Activated gamma-delta T cell treated with Interleukin-2 at 50 U/mL for 16 hours (primary cell): ENCODE results near the gene P4HTM.

Experiments
- DNase-seq: peaks from one replicate; pipeline ENCODE4 v3.0.0-alpha.2; 2020

The P4HTM gene

DNA sequence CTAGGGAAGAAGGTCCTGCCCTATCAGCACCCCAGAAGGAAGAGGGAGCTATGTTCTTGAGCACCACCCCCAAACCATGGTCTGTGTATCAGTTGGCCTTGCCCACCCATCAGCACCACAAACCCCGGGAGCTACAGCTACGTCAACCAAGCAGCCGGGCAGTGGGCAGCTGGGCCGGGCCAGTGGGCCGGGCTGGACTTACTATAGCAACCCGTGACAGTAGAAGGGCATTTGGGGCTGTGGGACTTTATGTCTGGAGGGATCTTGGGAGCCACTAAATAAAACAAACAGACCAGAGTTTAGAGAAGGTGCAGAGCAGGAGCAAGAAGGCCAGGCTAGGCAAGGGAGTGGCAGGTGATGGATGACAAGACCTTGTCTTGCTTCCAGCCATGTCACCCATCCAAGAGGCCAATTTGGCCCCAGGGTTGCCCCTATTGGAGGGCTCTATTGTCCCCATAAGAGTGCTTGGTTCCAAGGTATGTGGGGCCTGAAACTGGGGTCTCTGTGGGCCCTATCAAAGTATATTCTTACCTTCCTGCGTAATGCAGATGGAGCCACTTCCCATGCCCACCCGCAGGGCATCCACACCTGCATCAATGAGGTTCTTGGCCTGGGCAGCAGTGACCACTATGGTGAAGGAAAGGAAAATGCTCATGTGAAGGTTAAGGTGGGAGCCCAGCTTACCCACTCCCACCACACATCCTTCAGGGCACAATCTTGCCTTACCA lies 35.9 kb downstream of the P4HTM start:
- no peak for DNase-seq

DNA sequence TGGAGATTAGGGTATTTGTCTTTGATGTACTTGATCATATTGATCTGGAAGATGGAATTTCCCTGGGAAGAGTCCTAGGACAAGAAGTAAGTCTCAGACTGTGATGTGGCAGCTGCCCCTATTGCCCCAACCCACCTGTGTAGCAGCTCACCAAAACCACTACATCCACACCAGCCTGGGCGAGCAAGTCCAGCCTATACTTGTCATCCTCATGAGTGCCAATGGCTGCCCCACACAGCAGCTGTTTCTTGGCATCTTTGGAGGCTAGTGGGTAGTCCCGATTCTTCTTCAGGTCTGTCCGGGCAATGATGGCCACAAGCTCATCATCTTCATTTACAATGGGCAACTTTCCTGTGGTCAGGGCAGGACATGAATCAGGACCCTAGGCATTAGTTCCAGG lies 36.5 kb downstream of the P4HTM start:
- no peak for DNase-seq

DNA sequence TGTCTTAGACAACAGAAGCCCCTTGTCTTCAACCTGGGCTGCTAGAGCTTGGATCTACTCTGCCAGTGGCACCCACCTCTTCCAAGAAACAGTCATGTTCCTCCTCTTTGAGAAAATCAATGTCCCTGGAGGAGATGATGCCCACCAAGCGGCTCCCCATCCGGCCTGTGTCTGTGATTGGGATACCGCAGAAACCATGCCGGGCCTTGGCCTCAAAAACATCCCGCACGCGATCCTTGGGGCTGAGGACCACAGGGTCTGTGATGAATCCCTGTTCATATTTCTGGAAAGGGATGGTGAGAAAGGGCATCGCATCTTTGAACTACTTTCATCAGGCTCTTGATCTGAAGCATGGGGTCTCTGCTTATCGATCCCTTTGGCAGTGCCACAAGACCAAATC lies 37.6 kb downstream of the P4HTM start:
- DNase-seq: no peak

DNA sequence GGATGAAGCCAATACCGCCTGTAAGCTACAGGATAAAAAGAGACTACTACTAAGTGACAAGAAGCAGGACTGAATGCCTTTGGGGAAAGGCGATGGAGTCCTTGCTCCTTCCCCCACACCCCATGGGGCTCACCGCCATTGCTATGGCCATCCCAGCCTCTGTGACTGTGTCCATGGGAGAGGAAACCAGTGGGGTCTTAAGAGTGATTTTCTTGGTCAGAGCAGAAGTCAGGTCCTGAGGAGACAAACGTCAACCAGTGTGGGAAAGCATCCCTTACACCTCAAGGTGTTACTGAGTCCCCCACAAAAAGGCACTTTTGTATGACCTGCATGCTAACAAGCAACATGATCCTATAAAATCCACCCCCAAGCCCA lies 38.2 kb downstream of the P4HTM start:
- no peak for DNase-seq

DNA sequence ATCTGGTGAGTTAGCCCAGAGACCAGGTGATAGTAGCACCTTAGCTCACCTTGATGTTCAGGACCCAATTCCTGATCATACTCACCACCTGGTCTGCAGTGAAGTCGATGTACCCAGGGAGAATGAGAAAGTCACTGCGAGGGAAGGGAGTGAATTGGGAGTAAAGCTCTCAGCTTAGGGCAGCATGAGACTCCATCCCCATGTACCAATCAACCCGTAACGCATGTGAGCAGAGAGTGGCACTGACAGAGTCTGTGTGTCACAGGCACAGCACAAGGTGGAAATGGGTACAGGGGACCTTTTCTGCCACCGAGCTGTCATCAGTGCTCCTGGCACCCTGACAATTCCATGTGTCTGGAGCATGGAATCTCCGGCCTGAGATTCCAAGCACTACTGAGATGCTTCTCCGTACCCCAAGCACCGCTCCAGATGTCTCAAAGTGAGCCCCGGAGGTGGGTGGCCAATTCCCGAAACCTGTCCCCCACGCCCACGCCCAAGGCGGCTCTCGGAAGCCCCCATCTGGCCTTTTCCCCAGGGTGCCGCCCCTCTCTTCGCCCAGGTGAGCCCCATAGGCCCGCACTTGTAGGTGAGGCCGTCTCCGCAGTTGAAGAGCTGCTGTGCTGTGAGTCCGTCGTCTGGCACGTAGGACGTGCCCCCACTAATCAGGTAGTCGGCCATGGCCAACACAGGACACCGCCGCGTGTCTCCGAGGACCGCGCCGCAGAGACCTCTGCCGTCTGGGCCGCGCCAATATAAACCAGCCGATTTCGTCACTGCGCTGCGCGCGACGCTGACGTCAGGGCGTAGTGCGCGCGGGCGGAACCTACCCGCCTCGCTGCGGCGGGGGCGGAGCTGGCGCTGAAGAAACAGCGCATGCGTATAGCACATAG lies 38.9 kb downstream of the P4HTM start, which contains the start of gene IMPDH2:
Gene IMPDH2 (minus strand): TSS at position 726 of the 890 bp plus-strand sequence. CDS start 48 bp downstream, at position 678.
- DNase-seq: peak; percentile 89

DNA sequence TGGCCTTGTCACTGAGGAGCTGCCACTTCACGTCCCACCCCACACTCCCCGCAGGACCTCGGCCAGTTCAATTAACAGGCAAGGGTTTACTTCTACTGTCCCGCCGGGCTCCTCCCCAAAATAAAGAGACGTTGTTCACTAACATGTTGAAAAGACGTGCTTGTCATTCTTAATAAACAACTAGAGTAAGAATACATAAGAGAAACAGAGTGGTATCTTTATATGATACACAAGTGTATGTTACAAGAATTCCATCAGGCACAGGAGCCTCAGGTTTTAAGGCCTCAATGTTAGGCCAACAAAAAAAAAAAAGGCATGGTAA lies 39.5 kb downstream of the P4HTM start:
- DNase-seq: no peak

DNA sequence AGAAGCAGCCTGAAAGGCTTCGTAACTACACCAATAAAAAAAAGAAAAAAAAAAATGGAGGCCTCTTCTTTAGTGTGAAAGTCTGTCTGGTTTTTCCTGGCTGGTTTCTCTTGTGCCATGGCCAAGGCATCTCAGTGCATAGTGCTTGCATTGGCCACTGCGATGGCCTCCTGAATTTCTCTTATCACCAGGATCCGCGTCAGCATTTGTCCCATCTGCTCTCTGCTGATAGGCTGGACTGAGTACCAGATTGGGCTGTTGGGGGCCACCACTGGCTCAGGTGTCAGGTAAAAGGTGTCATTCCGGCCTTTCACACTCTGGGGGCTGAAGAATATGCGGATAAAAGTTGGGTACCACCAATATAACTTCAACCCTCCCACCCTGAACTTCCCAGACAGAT lies 40.3 kb downstream of the P4HTM start:
- DNase-seq: no peak

DNA sequence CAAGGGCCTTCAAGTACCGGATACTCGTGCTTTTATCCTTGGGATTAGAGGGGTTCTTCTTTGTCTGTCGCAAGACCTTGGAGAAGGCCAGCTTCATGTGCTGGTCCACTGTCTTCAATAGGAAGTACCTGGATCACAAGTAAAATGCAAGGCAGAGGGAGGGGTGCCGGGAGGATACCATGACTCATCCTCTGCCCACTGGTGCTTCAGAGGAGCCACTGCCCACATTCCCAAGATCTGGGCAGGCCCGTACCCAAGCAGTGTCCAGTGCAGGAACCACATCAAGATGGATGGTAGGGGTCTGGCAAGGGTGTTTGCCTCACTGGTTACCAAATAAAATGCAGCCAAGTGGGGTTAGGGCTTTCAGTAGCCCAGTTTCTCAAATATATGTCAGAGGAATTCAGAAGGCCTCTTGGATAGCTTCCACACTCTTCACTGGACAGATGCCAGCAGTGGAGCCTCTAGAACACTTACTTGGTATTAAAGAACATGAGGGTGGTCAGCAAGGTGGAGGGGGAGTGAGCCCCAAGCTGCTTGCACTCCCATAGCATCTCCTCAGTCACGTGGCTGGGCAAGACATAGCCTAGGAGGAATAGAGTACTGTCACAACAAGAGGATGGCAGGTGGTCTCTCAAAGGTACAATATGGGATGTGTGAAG lies 42.7 kb downstream of the P4HTM start:
- no peak for DNase-seq

DNA sequence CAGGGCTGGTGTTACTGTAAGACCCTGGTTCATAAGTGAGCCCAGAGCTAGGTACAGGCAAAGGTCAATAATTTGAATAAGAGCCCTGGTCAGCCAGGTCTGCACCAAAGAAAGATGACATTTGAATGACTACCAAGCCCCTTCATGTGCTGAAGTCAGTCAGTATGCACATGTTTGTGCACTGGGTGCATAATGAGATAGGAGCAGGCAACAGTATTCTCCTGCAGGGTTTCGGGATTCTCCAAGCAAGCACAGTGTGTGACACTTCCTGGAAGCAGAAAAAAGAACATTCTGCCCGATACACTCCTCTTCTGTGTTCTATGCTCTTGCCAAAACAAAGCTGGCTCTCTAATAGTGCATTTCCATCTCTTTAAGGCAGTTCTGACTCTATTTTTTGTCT lies 44.6 kb downstream of the P4HTM start:
- DNase-seq: no peak

DNA sequence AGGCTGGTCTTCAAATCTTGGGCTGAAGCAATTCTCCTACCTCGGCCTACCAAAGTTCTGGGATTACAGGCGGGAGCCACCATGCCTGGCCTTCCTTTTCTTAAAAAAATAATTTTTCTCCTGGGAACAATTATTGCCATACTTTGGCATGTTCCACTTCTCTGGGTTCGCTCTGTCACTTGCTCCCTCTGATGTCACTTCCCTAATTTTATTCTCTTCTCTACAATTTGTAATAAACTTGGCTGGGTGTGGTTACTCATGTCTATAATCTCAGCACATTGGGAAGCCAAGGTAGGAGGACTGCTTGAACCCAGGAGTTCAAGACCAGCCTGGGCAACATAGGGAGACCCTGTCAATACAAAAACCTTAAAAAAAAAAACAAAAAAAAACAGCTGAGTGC lies 45.2 kb downstream of the P4HTM start:
- no peak for DNase-seq

DNA sequence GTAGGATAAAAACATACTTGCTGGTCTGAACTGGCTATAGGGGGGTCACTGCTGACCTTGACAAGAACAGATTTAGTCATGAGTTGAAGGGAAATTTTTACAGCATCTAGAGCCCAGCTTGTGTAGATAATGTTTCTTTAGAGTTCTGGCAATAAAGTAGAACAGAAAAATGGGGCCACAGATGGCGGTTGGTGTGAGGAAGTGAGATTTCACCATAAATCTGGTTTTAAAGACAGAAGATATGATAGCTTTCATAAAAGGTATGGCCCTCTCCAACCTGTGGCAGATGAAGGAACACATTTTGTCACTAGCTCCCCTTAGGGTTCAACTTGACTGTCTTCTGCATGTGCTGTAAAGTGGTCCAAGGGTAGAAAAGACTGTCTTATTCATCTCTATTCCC lies 63.5 kb downstream of the P4HTM start:
- no peak for DNase-seq

DNA sequence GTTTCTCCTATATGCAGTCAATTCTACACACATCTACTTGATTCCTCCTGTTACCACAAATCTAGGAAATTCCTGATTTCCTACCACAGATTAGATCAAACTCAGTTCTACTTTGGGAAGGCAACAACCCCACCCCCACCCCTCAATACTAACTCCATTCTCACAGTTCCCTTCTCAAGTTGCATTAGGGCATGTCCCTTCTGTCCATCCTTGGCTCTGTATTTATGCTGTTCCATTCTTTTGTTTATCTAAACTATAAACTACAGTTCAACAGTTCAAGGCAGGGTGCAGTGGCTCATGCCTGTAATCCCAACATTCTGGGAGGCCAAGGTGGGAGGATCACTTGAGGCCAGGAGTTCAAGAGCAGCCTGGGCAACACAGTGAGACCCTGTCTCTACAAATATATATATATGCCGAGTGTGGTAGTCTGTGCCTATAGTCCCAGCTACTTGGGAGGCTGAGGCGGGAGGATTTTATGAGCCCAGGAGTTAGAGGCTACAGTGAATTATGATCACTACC lies 64.4 kb downstream of the P4HTM start:
- DNase-seq: no peak
